ENCODE measurements around the gene GNG8.
"Not testable (repeated sequence)": the region's sequence is repeated elsewhere in the genome, so short reads cannot be mapped to it uniquely, and the experiment has no call there.

Gene GNG8

DNA sequence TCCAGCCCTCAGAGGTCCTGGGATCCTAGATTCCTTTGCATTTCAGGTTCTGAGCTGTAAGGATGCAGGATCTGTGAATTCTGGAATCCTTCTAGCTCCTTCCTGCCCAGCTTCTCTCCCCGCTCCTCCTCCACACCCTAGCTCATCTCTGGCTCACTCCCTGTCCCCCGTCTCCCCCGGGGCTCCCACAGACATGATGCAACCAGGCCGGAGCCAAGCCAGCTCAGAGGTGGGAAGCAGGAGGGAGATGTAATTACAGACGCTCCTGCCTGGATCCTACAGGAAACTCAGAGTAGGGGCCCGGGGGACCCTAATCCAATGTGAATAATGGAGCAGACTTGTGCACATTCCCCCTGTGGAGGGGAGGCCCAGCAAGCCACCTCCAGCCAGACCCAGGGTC, 4.5 kb downstream of the GNG8 start:
- Histone ChIP-seq H4K20me1 (ENCODE audit: insufficient read depth, low read length) (no peaks in the 10 kb centered on the region), H3K36me3 (replicated peaks; ENCODE audit: low read depth, low read length) (no peaks in the 10 kb centered on the region), H2AFZ (ENCODE audit: low read depth, low read length) (no peak overlapping the region), H3K27me3 (ENCODE audit: low read depth, low read length) (0 out of 2 replicates have a peak, but pooled peaks cover 3% of the 10 kb centered on the region), H3K4me3 (ENCODE audit: low read length) (no peak overlapping the region), H3K27ac (ENCODE audit: low read length) (no peak overlapping the region), H3K9me3 (ENCODE audit: insufficient read depth, low read length) (no peaks in the 10 kb centered on the region), H3K4me1 (ENCODE audit: low read length) (peaks cover 27% of the 10 kb centered on the region), H3K79me2 (ENCODE audit: low read length) (no peaks in the 10 kb centered on the region), H3K4me2 (ENCODE audit: low read length) (no peak overlapping the region), H3K9ac (ENCODE audit: low read length) (no peak overlapping the region)
- TF ChIP-seq, protein P1, sequence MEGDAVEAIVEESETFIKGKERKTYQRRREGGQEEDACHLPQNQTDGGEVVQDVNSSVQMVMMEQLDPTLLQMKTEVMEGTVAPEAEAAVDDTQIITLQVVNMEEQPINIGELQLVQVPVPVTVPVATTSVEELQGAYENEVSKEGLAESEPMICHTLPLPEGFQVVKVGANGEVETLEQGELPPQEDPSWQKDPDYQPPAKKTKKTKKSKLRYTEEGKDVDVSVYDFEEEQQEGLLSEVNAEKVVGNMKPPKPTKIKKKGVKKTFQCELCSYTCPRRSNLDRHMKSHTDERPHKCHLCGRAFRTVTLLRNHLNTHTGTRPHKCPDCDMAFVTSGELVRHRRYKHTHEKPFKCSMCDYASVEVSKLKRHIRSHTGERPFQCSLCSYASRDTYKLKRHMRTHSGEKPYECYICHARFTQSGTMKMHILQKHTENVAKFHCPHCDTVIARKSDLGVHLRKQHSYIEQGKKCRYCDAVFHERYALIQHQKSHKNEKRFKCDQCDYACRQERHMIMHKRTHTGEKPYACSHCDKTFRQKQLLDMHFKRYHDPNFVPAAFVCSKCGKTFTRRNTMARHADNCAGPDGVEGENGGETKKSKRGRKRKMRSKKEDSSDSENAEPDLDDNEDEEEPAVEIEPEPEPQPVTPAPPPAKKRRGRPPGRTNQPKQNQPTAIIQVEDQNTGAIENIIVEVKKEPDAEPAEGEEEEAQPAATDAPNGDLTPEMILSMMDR (IDR thresholded peaks at IDR 0.05; ENCODE audit: low read depth, low read length) = no peak
- no peak for TF ChIP-seq EZH2phosphoT487 (IDR thresholded peaks at IDR 0.05; ENCODE audit: low read depth)

DNA sequence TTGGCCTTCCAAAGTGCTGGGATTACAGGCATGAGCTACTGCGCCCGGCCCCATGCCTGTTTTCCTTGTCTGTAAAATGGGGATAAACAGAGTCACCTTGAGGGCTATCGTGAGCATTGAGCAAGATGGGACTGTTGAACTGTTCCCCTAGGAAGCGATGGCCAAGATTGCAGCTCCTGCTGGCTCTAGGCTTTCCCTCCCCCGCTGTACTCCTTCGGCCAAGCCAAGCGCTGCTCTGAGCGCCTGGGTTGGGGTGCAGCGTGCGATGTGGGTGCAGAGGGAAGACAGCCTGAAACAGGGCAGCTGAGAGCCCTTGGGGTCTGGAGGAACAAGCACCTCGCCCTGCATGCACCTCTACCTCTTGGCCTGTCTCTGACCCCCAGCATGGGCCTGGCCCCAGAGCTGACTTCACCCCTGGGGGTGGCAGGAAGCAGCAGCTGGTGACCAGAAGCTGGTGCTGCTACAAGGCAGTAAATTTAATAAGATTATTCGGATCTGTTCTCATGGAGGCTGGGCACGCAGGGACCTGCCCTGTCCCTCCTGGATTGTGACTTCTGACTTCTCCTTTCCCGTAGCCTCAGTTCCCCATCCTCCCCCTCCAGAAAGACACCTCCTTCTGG, 5.3 kb downstream of the GNG8 start:
- 0 out of 2 replicates have a peak, but pooled peaks cover 3% of the 10 kb centered on the region for H3K27me3 ChIP-seq (ENCODE audit: low read depth, low read length)
- H4K20me1 ChIP-seq (ENCODE audit: insufficient read depth, low read length) = no peaks in the 10 kb centered on the region
- H3K4me3 ChIP-seq (ENCODE audit: low read length) = no peak overlapping the region
- no peak overlapping the region for H3K9ac ChIP-seq (ENCODE audit: low read length)
- no peaks in the 10 kb centered on the region for H3K79me2 ChIP-seq (ENCODE audit: low read length)
- no peaks in the 10 kb centered on the region for H3K9me3 ChIP-seq (ENCODE audit: insufficient read depth, low read length)
- no peaks in the 10 kb centered on the region for H3K36me3 ChIP-seq (replicated peaks; ENCODE audit: low read depth, low read length)
- H3K4me2 ChIP-seq (ENCODE audit: low read length) = no peak overlapping the region
- TF ChIP-seq EZH2phosphoT487 (IDR thresholded peaks at IDR 0.05; ENCODE audit: low read depth) = no peak
- TF ChIP-seq, protein P1 (IDR thresholded peaks at IDR 0.05; ENCODE audit: low read depth, low read length) = no peak
- H2AFZ ChIP-seq (ENCODE audit: low read depth, low read length) = no peak overlapping the region
- peaks cover 27% of the 10 kb centered on the region for H3K4me1 ChIP-seq (ENCODE audit: low read length)
- no peak overlapping the region for H3K27ac ChIP-seq (ENCODE audit: low read length)

DNA sequence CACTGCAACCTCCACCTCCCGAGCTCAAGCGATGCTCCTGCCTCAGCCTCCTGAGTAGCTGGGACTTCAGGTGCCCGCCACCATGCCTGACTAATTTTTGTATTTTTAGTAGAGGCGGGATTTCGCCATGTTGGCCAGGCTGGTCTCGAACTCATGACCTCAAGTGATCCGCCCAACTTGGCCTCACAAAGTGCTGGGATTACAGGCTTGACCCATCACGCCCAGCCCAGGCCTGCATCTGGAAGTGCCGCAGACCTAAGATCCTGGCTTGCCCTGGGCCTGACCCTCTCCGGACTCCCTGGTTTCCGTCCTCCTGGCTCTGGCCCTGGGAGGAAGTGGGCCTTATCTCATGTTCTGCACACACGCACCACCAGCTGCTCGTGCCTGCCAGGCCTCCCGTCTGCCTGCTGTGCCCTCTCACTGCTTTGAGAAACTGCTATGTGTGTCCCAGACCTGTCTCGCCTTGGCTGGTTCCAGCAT, 6.4 kb downstream of the GNG8 start:
- Histone ChIP-seq H2AFZ (ENCODE audit: low read depth, low read length) (no peak overlapping the region), H3K4me2 (ENCODE audit: low read length) (no peak overlapping the region), H3K79me2 (ENCODE audit: low read length) (0 out of 2 replicates have a peak, but pooled peaks cover 2% of the 10 kb centered on the region), H3K4me3 (ENCODE audit: low read length) (no peak overlapping the region), H4K20me1 (ENCODE audit: insufficient read depth, low read length) (no peaks in the 10 kb centered on the region), H3K27ac (ENCODE audit: low read length) (no peak overlapping the region), H3K4me1 (ENCODE audit: low read length) (peaks cover 32% of the 10 kb centered on the region), H3K9ac (ENCODE audit: low read length) (no peak overlapping the region), H3K36me3 (replicated peaks; ENCODE audit: low read depth, low read length) (no peaks in the 10 kb centered on the region), H3K27me3 (ENCODE audit: low read depth, low read length) (0 out of 2 replicates have a peak, but pooled peaks cover 2% of the 10 kb centered on the region), H3K9me3 (ENCODE audit: insufficient read depth, low read length) (no peaks in the 10 kb centered on the region)
- no peak for TF ChIP-seq EZH2phosphoT487 (IDR thresholded peaks at IDR 0.05; ENCODE audit: low read depth)
- TF ChIP-seq, protein P1 (IDR thresholded peaks at IDR 0.05; ENCODE audit: low read depth, low read length) = no peak

DNA sequence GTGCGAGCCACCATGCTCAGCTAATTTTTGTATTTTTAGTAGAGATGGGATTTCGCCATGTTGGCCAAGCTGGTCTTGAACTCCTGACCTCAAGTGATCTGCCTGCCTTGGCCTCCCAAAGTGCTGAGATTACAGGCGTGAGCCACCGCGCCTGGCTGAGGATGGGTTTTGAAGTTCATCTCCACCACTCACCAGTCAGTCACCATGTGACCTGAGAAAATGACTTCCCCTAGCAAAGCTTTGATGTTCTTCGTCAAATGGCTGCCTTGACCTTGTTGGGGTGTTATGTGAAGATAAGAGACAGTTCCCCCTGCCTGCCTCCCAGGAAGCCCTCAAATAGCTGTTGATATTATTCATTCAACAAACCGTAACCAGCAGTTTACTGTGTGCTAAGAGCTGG, 7.0 kb downstream of the GNG8 start:
- H3K27ac ChIP-seq (ENCODE audit: low read length); H2AFZ ChIP-seq (ENCODE audit: low read depth, low read length); H3K79me2 ChIP-seq (ENCODE audit: low read length); H3K4me2 ChIP-seq (ENCODE audit: low read length); H3K4me3 ChIP-seq (ENCODE audit: low read length); H3K36me3 ChIP-seq (replicated peaks; ENCODE audit: low read depth, low read length); H3K9ac ChIP-seq (ENCODE audit: low read length); H4K20me1 ChIP-seq (ENCODE audit: insufficient read depth, low read length); H3K9me3 ChIP-seq (ENCODE audit: insufficient read depth, low read length); H3K27me3 ChIP-seq (ENCODE audit: low read depth, low read length): not testable (repeated sequence)
- H3K4me1 ChIP-seq (ENCODE audit: low read length) = peaks cover 35% of the 10 kb centered on the region

Measured in OCI-LY3 (cell line).